GM19463 (cell line): ENCODE data around the gene WFIKKN2.

Source experiments
- ATAC-seq: cut with Tn5 transposase; IDR thresholded peaks from one replicate; pipeline ENCODE4 v1.9.1; 2021; ENCODE audit warnings: mild to moderate bottlenecking, moderate library complexity; ENCODE audit not compliant: unreplicated experiment

Gene WFIKKN2

DNA sequence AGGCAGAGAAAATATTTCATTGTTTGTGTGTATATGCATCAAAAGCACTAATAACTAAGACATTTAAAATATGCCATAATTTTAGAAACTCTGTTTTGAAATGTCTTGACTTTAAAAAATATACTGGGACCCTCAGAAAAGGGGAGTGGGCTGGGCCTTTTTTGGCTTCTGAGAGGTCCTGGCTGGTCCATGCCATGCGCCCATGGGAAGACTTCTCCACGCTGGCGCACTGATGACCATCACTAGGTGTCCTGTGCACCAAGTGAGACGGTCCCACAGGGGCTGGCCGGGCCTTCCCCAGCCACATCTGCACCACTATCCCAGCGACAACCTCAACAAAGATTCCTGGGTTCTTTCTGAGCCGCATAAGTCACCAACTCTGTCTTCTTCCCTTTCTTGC, 27.0 kb upstream of the WFIKKN2 start:
- ATAC-seq: no peak

DNA sequence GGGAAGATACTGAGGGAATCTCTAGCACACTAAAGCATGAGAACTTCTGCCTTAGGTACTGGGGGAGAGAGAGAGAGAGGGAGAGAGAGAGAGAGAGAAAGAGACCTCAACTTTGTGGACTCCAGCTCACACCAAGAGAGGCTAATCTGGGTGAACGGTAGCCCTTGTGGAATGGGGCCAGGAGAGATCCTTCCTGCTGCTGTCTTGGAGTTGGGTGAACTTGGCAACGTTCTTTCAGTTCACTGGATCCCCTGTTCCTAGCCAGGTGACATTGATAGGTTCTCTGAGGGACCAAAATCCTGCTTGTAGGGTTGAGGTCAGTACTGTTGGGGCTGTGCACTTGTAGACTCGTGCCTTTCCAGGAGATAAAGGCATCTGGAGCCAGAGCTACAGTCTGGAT, 26.5 kb upstream of the WFIKKN2 start:
- ATAC-seq: no peak

DNA sequence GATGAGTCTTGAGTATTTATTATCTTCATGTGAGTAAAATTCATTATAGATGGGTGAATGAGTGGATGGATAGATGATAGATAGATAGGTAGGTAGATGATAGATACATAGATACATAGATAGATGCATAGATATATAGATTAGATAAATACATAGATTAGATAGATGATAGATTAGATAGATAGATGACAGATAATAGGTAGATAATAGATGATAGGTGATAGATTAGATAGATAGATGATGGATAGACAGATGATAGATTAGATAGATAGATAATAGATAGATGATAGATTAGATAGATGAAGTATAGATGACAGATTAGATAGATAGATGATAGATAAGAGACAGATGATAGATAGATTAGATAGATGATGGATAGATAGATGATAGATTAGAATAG, 21.8 kb upstream of the WFIKKN2 start:
- no peak for ATAC-seq

DNA sequence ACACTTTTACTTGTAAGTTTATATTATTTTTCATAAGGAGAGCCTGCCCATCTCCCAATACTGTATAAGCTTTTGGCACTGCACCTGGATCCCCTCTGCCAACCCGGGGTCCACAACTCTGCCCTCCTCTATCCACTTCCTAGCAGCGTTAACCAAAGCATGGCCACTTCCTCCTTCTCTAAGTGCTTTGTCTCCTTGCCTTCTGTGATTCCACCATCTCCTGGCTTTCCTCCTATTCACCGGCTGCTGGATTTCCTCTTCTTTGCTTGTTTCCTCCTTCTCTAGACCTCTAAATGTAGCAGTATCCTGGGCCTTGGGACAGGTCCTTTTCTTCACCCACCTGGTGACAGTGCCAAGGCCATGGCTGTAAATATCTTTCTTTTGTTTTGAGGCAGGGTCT, 20.0 kb upstream of the WFIKKN2 start:
- ATAC-seq: no peak

DNA sequence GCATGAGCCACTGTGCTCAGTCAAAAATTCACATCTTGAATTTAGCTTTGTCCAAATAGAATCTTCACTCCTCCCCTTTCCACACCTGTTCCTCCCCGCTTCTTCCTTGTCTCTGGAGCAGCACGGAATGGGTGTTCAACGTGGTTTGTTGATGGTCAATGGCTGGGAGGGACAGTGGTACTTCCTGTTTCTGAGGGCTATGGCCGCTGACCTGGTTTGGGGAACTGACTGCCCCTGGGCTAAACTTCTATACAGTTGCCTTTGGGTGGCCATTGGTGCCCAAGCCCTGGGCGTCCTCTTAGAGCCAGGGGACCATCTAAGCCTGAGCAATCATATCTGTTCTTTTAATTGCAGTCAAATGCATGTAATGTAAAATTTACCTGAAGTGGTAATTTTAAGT, 19.1 kb upstream of the WFIKKN2 start:
- ATAC-seq: no peak

DNA sequence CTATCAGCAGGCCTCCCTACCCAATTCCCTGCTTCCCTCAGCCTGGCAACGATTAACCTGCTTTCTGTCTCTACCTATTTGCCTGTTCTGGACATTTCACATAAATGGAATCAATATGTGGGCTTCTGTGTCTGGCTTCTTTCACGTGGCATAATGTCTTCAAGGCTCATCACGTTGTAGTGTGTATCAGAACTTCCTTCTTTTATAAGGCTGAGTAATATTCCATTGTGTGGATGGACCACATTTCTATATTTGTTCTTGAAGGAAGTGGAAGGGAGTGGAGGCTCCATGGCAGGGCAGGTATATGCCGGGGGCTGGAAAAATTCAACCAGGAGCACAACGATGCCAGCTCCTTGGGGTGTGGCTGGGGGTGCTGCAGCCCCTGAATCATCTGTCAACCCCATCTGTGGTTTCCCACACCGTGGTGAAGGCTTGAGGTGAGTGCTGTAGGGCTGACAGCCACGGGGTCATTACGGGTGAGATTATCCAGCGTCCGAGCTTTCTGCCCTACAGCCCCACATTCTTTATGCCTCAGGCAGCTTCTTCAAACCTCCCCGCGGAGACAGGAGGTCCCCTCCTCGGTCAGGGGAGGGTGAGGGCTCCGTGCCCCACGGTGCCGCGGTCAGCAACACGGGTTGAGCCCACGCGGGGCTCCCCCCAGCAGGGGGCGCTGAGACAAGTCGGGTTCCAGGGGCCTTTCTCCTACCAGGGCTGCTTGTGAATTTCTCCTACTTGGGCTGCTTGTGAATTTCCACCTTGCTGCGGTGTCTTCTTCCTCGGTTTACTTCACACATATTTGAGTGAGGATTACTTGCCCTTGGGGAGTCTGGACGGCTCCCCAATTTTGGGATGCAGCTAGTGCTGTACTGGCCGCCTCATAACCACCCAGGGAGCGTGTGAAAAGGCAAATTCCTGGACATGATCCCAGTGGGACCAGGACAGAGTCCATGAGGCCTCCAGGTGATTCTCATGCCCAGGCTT, 18.3 kb upstream of the WFIKKN2 start:
- no peak for ATAC-seq

DNA sequence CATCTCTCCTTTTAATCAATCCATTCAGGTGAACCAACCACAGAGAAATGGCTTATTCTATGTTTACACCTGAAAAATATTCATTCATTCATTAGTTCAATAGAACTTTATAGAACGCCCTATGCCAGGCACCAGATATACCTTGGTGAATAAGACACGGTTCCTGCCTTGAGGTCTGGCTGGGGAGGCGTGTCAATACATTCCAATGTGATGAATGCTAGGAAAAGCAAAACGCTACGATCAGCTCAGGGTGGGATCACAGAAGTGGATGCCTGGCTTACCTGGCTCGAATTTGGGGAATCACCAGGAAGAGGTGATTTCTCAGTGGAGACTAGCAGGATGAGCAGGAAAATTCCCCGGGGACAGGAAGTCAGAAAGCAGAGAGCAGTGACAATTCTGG, 17.5 kb upstream of the WFIKKN2 start:
- no peak for ATAC-seq

DNA sequence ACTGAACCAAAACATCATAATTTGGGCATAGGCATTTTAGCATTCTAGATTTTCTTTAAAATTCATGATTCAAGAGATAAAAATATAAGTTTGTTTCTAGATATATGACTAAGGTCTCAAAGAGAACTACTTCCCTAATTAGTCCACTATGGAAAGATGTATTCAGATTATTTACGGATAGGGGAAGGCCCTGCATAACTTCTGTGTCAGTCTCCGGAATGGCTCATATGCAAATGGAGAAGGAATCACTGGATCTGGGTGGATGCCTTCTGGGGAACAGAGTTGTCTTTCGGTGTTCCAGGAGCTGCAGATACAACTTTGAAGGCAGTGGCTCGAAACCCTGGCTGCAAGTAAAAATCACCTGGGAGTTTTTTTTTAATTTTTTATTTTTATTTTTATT, 17.1 kb upstream of the WFIKKN2 start:
- ATAC-seq: no peak

DNA sequence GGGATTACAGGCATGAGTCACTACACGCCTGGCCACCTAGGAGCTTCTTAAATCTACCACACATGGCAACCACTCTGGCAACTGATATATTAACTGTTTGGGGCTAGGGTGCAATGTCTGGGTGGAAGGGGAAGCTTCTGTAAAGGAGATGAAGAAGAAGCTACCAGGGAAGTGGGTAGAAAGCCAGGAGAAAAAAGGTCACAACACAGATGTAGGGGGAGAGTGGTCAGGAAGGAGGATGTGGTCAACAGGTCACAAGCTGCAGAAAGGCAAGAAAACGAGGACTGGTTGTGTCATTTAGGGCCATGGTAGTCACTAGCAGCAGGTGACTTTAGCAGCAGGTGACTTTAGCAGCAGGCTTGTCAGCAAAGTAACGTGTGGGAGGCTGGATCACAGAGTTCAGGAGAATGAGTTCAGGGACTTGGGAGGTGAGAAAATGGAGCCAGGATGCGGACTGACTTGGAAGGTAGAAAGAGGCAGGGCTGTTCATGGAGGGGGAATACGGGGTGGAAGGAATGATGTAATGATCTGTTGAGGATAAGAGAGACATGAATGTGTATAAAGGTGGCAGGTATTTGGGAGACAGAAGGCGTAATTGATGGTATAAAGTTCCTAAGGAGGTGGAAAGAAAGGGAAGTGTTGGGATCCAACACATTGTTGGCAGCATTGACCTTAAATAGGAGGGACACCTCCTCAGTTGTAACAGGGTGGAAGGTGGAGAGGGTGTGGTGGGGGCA, 16.3 kb upstream of the WFIKKN2 start:
- no peak for ATAC-seq

DNA sequence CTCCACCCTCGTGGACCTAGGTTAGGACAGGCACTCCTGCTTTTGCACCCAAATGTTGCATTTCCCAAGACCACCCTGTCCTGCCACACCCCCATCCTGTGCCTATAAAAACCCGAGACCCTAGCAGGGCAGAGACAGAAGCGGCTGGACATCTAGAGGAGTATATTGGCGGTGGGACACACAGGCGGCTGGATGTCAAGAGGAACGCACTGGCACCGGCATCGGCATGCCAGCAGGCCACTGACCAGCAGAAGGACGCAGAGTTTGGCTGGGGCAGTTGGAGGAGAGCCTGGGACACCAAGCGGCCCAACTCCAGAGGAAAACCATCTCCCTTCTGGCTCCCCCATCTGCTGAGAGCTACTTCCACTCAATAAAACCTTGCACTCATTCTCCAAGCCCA, 14.7 kb upstream of the WFIKKN2 start:
- ATAC-seq: no peak

DNA sequence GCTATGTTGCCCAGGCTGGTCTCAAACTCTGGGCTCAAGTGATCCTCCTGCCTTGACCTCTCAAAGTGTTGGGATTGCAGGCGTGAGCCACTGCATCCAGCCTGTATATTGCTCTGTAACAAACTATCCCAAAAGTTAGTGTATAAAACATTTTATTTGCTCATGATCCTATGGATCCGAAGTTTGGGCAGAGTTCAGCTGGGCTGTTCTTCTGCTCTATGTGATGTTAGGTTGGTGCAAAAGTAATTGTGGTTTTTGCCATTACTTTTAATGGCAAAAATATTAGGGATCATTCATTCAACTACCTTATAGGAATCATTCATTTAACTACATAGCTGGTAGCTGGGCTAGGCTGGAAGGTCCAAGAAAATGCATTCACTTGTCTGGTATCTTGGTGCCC, 12.8 kb upstream of the WFIKKN2 start:
- no peak for ATAC-seq

DNA sequence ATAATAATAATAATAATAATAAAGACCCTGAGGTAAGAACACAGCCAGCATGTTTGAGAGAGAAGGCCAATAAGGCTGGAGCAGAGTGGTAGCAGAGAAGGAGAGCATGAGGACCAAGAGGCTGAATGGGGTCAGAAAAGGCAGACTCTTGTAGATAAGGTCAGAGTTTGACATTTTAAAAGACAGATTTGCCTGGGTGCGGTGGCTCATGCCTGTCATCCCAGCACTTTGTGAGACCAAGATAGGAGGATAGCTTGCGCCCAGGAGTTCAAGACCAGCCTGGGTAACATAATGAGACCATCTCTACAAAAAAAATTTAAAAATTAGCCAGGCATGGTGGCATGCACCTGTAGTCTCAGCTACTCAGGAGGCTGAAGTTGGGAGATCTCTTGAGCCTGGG, 11.0 kb upstream of the WFIKKN2 start:
- ATAC-seq: no peak

DNA sequence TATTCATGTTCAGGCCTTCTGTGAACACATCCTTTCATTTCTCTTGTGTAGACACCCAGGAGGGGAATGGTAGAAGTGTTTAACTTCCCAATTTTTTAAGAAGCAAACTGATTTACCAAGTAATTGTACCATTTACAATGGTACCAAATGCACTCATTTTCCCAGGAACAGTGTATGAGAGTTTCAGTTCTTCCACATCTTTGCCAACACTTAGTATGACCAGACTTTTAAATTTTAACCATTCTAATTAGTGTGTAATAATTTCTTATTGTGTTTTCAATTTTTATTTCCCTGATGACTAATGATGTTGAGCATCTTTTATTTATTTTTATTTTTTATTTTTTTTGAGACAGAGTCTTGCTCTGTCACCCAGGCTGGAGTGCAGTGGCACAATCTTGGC, 10.2 kb upstream of the WFIKKN2 start:
- ATAC-seq: no peak

DNA sequence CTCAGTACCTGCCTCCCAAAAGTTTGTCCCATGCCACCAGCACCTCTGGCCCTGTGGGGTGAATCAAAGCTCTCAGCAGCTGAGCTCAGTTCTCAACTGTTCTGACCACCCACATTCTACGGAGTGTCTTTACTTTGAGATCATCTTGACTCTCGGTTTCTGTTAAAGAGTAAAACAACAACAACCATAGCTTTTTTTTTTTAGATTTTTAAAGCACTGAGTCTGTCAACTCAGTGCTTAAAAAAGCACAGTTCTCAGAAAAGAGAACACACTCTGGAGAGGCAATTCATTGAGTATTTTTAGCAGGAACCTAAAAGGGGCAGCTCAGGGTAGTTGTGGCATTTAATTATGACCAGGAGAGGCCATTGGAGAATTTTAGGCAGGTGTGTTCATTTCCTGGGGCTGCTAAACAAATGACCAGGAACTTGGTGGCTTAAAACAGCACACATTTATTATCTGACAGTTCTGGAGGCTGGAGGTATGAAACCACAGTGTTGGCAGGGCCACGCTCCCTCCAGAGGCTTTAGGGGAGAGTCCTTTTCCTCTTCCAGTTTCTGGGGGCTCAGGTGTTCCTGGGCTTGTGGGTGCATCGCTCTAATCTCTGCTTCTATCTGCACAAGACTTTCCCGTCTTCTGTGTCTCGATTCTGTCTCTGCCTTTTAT, 6.7 kb upstream of the WFIKKN2 start:
- ATAC-seq: peak; percentile 66

DNA sequence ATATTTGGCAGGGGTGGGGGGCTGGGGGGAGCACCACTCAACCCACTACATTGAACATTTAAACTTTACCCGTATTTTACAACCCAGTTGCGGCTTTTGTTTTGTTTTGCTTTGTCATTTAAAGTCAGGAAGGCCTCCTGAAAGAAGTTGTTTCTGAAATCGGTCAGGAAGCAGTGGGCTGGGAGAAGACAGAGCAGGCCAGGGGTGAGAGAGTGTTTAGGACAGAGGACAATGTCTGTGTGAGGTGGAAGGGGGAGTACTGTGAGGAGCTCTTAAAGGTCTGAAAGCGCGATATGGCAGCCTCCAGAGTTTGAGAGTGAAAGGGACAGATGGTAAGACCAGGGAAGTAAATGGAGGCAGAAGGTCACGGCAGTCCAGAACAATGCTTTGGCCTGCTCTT, 6.1 kb upstream of the WFIKKN2 start:
- ATAC-seq: no peak

DNA sequence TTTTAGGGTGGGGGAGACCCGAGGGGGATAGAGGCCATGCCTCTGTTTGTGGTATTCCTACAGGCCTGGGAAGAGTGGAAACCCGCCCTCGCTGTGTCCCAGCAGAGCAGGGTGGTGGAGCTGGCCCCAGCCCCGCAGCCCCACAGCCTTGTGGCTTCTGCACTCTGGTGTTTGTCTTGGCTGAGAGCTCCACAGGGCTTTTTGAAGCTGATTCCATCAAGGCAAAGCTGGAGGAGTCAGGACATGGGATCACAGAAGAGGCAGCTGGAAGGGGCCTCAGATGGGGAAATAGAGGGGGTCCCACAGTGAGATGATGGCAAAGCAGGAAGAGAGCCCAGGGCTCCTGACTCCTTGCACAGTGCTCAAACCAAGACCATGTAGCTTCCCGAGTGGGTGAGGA, 5.0 kb upstream of the WFIKKN2 start:
- ATAC-seq: no peak

DNA sequence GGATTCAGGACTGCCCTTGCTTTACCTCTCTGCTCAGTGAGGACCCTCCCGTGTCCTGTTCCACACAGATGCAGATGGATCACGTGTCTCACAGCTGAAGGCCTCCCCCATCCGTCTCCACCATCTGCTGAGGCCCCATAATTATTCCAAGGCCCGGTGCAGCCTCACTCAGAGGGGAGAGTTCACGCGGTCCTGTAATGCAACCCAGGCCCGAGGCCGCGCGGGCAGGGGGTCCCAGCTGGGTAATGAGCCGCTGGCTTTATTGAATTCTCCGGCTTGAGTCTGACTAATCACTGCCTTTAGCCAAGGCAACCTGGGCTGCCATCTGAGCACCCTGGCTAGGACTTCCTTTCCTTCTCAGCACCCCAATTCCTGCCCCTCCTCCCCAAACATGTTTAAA, 4.4 kb upstream of the WFIKKN2 start:
- no peak for ATAC-seq

DNA sequence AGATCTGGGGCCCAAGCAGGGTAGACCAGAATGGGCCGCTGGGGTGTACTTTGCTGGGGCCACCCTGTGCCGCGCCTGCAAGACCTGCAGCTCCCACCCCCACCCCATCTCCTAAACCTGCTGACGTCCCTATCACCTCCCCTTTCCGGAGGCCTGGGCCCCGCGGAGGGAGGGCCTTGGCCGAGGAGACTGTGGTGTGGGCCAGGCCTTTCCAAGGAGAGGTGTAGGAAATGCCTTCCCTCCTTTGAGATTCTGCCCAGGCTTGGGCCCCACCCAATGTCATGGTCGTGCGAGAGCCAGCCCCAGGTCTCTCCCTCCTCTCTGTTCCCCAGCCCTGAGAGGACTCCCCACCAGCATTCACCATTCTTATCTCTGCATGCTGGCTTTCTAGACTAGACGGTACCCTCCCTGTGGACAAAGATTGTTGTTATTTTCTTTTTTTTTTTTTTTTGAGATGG, 3.9 kb upstream of the WFIKKN2 start:
- no peak for ATAC-seq

DNA sequence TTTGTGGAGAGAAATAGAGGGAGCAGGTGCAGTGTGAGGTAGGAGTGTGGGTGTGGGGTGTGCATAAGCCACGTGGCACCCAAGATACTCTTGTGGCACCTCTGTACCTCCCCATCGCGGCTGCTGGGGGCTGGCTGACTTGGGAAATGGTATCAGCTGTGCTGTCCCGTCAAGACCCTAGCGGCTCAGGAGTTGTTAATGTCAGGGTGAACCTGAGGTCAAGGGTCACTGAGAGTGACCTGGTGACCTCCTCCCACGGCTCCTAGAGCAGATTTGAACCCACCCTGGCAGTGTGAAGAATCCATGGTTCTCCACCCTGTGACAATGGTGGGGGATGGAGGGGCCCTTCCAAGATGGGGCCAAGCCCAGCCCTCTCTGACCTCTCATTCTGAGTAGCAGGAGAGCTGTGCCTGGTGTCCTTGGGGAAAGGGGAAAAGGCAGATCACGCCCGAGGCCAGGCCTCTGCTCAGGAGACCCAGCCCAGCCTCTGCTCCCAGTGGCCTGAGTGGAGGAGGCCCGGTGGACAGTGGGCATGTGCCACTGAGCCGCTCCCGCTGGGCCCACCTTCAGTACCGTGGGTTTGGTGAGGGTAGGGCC, 3.0 kb upstream of the WFIKKN2 start:
- ATAC-seq: no peak

DNA sequence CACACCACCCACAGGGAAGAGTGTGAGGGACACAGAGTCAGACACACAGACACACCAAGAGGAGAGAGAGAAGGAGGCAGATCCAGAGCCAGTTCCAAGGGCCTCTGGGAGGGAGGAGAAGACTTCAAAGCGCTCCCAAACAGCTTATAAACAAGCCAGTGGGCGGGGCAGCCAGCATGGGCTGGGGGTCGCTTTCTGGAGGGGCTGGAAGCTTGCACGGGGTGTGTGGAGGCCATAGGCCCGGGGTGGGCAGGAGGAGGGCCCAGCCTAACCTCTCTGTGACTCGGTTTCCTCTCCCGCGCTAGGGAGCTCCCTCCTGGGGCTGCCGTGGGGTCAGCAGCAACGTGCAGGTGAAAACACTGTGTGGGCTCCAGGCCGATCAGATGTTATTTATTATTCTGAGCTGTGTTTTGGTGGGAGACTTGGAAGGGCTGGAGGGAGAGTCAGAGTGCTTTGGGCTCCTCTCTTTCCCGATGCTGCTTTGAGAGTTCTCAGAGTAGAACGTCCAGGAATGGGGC, 2.5 kb upstream of the WFIKKN2 start:
- no peak for ATAC-seq
